ENCODE measurements around the gene SYNGR3.

DNA sequence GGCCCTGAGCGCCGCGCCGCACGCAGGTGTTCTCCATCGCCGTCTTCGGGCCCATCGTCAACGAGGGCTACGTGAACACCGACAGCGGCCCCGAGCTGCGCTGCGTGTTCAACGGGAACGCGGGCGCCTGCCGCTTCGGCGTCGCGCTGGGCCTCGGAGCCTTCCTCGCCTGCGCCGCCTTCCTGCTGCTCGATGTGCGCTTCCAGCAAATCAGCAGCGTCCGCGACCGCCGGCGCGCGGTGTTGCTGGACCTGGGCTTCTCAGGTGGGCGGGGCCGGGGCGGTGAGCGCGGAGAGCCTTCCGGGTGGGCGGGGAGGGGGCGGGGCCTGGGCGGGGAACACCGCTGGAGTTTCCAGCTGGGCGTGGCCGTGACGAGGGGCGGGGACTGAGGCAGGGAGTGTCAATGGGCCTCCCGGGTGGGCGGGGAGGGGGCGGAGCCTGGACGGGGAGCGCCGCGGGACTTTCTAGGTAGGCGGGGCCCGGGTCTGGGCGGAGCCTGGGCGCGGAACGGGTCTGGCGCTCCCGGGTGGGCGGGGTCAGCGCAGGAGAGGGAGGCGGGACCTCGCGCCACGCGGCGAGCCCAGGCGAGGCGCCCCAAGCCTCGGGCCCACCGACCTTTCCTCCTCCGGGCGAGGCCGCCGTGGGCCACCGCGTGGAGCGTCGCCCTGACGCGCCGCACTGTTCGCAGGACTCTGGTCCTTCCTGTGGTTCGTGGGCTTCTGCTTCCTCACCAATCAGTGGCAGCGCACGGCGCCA is 2.4 kb downstream of the SYNGR3 start:
- TF ChIP-seq, protein P1, sequence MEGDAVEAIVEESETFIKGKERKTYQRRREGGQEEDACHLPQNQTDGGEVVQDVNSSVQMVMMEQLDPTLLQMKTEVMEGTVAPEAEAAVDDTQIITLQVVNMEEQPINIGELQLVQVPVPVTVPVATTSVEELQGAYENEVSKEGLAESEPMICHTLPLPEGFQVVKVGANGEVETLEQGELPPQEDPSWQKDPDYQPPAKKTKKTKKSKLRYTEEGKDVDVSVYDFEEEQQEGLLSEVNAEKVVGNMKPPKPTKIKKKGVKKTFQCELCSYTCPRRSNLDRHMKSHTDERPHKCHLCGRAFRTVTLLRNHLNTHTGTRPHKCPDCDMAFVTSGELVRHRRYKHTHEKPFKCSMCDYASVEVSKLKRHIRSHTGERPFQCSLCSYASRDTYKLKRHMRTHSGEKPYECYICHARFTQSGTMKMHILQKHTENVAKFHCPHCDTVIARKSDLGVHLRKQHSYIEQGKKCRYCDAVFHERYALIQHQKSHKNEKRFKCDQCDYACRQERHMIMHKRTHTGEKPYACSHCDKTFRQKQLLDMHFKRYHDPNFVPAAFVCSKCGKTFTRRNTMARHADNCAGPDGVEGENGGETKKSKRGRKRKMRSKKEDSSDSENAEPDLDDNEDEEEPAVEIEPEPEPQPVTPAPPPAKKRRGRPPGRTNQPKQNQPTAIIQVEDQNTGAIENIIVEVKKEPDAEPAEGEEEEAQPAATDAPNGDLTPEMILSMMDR (IDR thresholded peaks at IDR 0.05): no peak
- no peak for TF ChIP-seq POLR2A (IDR thresholded peaks at IDR 0.05)

Data from adrenal gland (tissue), 5 donors.